ENCODE measurements around the gene CAMTA1. TPM values are rescaled to one million over a fixed set of nuclear protein-coding genes. Genes with fewer than 3 reads are reported as not detected.

CAMTA1 gene
- total RNA-seq, 1 experiment from 2014 or later: 82.2 TPM

DNA sequence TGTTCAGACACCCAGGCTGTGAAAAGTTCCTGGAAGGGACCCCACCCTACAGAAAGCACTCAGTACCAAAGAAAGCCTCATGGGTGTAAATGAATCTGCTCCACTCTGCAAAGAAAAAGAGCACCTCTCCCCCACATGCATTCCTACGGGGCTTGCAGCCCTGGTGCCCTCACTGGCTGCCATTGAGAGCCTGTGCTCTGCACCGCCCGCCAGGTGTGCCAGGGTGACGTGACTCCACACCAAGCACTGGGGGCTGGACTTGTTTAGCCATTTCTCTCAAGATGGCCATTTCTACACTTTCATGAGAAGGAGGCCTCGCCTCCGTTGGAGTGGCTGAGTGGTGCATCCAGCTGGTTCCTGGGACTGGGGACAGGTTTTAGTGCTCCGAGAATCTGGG, 605.3 kb downstream of the CAMTA1 start:
- BruUV-seq (replicated peaks): no TSS peak
- in situ Hi-C loops (cut with HindIII; ENCODE audit: low pct_unique_long_range_greater_than_20kb, low sequenced_read_pairs) (no loop called here), intact Hi-C loops (cut with micrococcal nuclease; ENCODE audit: unreplicated experiment) (no loop called here)
- CTCF ChIA-PET: no interaction called here
- ATAC-seq (no peak), DNase-seq (ENCODE audit: low read depth, low spot score) (no peak)
- Histone ChIP-seq H3K4me3 (ENCODE audit: low read depth in 2 of 2, low read length in 2 of 2) (no peak overlapping the region), H3K27ac (ENCODE audit: low read length) (no peak overlapping the region), H3K27me3 (ENCODE audit: control insufficient read depth, insufficient read depth, low read length) (no peaks in the 10 kb centered on the region), H3K4me1 (ENCODE audit: control insufficient read depth, insufficient read depth, low read length) (no peaks in the 10 kb centered on the region), H3K9me3 (ENCODE audit: control insufficient read depth, insufficient read depth, low read depth, low read length) (no peaks in the 10 kb centered on the region; the same call in 1 of the 2 replicates), H3K36me3 (ENCODE audit: control insufficient read depth, insufficient read depth, low read length) (no peaks in the 10 kb centered on the region)
- no peak for TF ChIP-seq SIN3A (IDR thresholded peaks at IDR 0.05; ENCODE audit: borderline replicate concordance, insufficient read depth, low read depth, low read length)
- no peak for TF ChIP-seq TCF7L2 (IDR thresholded peaks at IDR 0.05; ENCODE audit: low read depth, low read length)
- no peak for TF ChIP-seq POLR2AphosphoS5 (IDR thresholded peaks at IDR 0.05; ENCODE audit: low read depth, low read length)
- TF ChIP-seq, protein P1, sequence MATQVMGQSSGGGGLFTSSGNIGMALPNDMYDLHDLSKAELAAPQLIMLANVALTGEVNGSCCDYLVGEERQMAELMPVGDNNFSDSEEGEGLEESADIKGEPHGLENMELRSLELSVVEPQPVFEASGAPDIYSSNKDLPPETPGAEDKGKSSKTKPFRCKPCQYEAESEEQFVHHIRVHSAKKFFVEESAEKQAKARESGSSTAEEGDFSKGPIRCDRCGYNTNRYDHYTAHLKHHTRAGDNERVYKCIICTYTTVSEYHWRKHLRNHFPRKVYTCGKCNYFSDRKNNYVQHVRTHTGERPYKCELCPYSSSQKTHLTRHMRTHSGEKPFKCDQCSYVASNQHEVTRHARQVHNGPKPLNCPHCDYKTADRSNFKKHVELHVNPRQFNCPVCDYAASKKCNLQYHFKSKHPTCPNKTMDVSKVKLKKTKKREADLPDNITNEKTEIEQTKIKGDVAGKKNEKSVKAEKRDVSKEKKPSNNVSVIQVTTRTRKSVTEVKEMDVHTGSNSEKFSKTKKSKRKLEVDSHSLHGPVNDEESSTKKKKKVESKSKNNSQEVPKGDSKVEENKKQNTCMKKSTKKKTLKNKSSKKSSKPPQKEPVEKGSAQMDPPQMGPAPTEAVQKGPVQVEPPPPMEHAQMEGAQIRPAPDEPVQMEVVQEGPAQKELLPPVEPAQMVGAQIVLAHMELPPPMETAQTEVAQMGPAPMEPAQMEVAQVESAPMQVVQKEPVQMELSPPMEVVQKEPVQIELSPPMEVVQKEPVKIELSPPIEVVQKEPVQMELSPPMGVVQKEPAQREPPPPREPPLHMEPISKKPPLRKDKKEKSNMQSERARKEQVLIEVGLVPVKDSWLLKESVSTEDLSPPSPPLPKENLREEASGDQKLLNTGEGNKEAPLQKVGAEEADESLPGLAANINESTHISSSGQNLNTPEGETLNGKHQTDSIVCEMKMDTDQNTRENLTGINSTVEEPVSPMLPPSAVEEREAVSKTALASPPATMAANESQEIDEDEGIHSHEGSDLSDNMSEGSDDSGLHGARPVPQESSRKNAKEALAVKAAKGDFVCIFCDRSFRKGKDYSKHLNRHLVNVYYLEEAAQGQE (IDR thresholded peaks at IDR 0.05; ENCODE audit: insufficient read depth in 1 of 2, low read depth in 2 of 2, low read length in 1 of 2): no peak
- TF ChIP-seq, protein P2, sequence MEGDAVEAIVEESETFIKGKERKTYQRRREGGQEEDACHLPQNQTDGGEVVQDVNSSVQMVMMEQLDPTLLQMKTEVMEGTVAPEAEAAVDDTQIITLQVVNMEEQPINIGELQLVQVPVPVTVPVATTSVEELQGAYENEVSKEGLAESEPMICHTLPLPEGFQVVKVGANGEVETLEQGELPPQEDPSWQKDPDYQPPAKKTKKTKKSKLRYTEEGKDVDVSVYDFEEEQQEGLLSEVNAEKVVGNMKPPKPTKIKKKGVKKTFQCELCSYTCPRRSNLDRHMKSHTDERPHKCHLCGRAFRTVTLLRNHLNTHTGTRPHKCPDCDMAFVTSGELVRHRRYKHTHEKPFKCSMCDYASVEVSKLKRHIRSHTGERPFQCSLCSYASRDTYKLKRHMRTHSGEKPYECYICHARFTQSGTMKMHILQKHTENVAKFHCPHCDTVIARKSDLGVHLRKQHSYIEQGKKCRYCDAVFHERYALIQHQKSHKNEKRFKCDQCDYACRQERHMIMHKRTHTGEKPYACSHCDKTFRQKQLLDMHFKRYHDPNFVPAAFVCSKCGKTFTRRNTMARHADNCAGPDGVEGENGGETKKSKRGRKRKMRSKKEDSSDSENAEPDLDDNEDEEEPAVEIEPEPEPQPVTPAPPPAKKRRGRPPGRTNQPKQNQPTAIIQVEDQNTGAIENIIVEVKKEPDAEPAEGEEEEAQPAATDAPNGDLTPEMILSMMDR (IDR thresholded peaks at IDR 0.05): no peak
- POLR2A ChIA-PET: no interaction called here

DNA sequence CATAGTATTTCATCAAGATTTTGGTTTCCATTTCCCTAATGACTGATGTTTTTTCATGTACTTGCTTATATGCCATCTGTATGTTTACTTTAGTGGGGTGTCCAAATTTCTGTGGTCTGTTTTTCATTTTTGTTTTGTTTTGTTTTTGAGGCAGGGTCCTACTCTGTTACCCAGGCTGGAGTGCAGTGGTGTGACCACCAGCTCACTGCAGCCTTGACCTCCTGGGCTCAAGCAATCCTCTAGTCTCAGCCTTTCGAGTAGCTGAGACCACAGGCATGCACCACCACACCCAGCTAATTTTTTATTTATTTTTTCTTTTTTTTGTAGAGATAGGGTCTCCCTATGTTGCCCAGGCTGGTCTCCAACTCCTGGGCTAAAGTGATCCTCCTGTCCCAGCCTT, 607.9 kb downstream of the CAMTA1 start:
- H3K9me3 ChIP-seq (ENCODE audit: control insufficient read depth, insufficient read depth, low read depth, low read length): no peaks in the 10 kb centered on the region; the same call in 1 of the 2 replicates
- no TSS peak for BruUV-seq (replicated peaks)
- H3K4me3 ChIP-seq (ENCODE audit: low read depth in 2 of 2, low read length in 2 of 2): no peak overlapping the region
- ATAC-seq (no peak), DNase-seq (ENCODE audit: low read depth, low spot score) (no peak)
- H3K27me3 ChIP-seq (ENCODE audit: control insufficient read depth, insufficient read depth, low read length): no peaks in the 10 kb centered on the region
- ChIA-PET POLR2A (no interaction called here), CTCF (no interaction called here)
- H3K27ac ChIP-seq (ENCODE audit: low read length): no peak overlapping the region
- H3K4me1 ChIP-seq (ENCODE audit: control insufficient read depth, insufficient read depth, low read length): no peaks in the 10 kb centered on the region
- H3K36me3 ChIP-seq (ENCODE audit: control insufficient read depth, insufficient read depth, low read length): no peaks in the 10 kb centered on the region
- TF ChIP-seq POLR2AphosphoS5 (IDR thresholded peaks at IDR 0.05; ENCODE audit: low read depth, low read length) (no peak), TCF7L2 (IDR thresholded peaks at IDR 0.05; ENCODE audit: low read depth, low read length) (no peak), SIN3A (IDR thresholded peaks at IDR 0.05; ENCODE audit: borderline replicate concordance, insufficient read depth, low read depth, low read length) (no peak)
- TF ChIP-seq, protein P2 (IDR thresholded peaks at IDR 0.05): no peak
- TF ChIP-seq, protein P1 (IDR thresholded peaks at IDR 0.05; ENCODE audit: insufficient read depth in 1 of 2, low read depth in 2 of 2, low read length in 1 of 2): no peak
- intact Hi-C loops (cut with micrococcal nuclease; ENCODE audit: unreplicated experiment) (no loop called here), in situ Hi-C loops (cut with HindIII; ENCODE audit: low pct_unique_long_range_greater_than_20kb, low sequenced_read_pairs) (no loop called here)
